Nephron progenitor cell (in vitro differentiated cells): ENCODE measurements around the gene PDE6G.

Experiments
- DNase-seq: peaks from one replicate; pipeline ENCODE4 v3.0.0; 2021
- H3K27ac Mint-ChIP-seq: 2 replicates; pipeline ENCODE4 v1.8.0; 2021; ENCODE audit warnings: mild to moderate bottlenecking, moderate library complexity, mixed read lengths
- H3K27me3 Mint-ChIP-seq: 2 replicates; pipeline ENCODE4 v1.8.0; 2021; ENCODE audit warnings: mild to moderate bottlenecking, low read depth, mixed read lengths; ENCODE audit not compliant: poor library complexity
- H3K36me3 Mint-ChIP-seq: 2 replicates; pipeline ENCODE4 v1.8.0; 2021; ENCODE audit warnings: low read depth, mixed read lengths
- H3K4me1 Mint-ChIP-seq: 2 replicates; pipeline ENCODE4 v1.8.0; 2021; ENCODE audit warnings: mixed read lengths
- H3K4me3 Mint-ChIP-seq: 2 replicates; pipeline ENCODE4 v1.8.0; 2021; ENCODE audit warnings: mild to moderate bottlenecking, moderate library complexity, mixed read lengths
- H3K9me3 Mint-ChIP-seq: 2 replicates; pipeline ENCODE4 v1.8.0; 2021; ENCODE audit warnings: mild to moderate bottlenecking, moderate library complexity, mixed read lengths
- TF ChIP-seq, protein P1 (sequence below): fragments of 200-600 bp; sonication (generic); IDR thresholded peaks from 2 replicates; pipeline ENCODE4 v1.5.0; 2021; ENCODE audit warnings: antibody characterized with exemption

Gene PDE6G

DNA sequence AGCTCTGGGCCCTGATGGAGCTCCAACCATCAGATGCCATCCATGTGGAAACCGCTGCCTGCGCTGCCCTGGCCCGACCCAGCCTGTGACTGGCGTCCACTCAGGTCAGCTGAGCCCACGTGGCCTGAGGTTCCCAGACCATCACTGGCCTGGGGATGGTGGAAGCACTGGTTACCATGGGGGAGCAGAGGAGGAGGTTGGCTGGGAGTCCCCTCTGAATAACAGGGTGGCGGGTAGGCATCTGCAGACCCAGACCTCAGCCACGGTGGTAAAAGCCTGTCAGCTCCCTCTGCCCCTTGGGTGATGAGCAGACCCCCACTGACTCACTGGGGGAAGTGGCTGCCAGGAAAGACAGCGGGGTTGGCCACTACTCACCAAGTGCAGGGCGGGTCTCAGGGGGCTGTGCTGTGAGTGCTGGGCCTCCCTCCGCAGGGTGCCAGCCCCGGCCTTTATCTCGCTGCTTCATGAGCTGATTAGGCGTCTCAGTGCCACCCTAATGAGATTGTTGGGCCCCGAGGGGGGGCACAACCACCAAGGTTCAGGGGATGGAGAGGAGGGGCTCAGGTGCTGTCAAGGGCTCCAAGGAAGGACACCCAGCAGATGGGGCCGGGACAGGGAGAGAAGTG is at the start of gene PDE6G:
TSS of gene PDE6G (minus strand) at position 425 of the 626 bp plus-strand sequence. CDS start 3,237 bp downstream, outside the sequence.
- TF ChIP-seq, protein P1, sequence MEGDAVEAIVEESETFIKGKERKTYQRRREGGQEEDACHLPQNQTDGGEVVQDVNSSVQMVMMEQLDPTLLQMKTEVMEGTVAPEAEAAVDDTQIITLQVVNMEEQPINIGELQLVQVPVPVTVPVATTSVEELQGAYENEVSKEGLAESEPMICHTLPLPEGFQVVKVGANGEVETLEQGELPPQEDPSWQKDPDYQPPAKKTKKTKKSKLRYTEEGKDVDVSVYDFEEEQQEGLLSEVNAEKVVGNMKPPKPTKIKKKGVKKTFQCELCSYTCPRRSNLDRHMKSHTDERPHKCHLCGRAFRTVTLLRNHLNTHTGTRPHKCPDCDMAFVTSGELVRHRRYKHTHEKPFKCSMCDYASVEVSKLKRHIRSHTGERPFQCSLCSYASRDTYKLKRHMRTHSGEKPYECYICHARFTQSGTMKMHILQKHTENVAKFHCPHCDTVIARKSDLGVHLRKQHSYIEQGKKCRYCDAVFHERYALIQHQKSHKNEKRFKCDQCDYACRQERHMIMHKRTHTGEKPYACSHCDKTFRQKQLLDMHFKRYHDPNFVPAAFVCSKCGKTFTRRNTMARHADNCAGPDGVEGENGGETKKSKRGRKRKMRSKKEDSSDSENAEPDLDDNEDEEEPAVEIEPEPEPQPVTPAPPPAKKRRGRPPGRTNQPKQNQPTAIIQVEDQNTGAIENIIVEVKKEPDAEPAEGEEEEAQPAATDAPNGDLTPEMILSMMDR = no peak
- Mint-ChIP-seq H3K9me3 (no peaks in the 10 kb centered on the region), H3K27ac (peak within 1 kb of the TSS; percentile 81), H3K36me3 (no peaks in the 10 kb centered on the region), H3K27me3 (peaks cover 3% of the 10 kb centered on the region), H3K4me3 (no peak within 1 kb of the TSS), H3K4me1 (peaks cover 32% of the 10 kb centered on the region)
- DNase-seq = no peak

DNA sequence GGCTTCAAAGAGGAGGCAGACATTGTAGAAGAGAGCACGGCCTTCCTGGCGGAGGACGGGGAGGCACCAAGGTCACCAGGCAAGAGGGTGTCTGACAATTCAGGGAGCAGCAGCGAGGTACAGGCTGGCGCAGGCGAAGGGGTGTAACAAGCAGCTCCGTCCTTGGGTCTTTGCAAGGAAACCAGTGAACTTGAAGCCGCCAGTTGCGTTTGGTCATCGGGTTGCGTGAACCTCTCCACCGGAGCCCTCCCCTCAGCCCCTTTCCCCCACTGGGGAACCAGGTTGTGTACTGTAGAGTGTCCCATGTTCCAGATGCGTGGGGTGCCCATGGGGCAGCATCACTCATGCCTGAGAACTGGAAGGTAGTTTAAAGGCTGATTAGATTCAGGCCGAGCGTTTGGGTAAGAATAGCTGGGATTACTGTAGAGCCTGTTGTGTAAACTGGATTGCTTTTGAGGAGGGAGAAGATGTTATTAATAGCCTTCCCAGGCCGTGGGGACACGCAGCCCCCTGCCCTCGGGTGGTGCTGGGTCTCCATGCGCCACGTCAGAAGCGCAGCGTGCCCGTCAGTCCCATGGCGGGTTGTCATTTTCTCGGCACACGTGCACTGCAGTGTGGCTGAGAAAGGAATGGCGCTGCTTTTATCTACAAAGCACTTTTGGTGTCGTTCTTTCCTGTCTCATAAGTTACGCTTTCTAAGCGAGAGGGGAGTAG is 49.3 kb upstream of the PDE6G start:
- TF ChIP-seq, protein P1 = no peak
- peaks cover 32% of the 10 kb centered on the region for H3K36me3 Mint-ChIP-seq
- no peaks in the 10 kb centered on the region for H3K9me3 Mint-ChIP-seq
- H3K27ac Mint-ChIP-seq = peak overlapping the region; percentile 92
- H3K4me1 Mint-ChIP-seq = peaks cover 35% of the 10 kb centered on the region
- H3K27me3 Mint-ChIP-seq = peaks cover 12% of the 10 kb centered on the region
- H3K4me3 Mint-ChIP-seq = peak overlapping the region; percentile 47
- DNase-seq = no peak

DNA sequence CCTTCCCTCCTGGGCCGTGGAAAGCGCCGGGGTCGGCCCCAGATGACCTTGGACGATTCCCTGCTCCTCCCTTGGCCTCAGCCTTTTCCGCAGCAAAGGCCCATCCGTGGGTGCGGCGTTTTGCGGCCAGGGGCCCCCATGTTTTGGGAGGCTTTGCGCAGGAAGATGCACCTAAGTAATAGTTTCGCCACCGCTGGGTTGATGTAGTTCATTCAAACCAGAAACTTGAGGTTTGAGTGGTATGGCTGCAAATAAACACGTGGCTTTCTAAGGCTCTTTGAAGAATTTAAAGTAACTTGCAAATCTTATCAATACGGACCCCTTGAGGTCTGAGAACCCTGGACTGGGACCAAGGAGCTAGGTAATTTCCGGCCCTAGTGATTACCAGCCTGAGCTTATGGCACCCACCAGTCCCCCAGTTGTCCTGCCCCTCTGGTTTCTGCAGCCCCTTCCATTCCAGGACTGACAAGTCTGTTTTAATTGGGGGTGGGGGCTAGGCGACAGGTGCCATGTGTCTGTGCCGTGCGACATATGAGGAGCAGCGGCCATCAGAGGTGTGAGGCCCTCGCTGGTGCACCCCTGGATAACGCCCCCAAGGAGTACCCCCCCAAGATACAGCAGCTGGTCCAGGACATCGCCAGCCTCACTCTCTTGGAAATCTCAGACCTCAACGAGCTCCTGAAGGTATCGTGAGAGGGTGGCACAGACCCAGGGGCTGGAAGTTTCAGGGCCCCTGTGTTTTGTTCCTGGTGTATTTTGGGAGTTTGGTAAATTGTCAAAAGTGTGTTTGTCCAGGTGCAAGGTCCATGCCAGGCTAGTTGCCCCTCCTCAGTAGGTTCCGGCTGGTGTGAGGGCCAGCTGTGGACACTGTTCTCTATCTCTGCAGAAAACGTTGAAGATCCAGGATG is 47.7 kb upstream of the PDE6G start:
- no peak overlapping the region for H3K27ac Mint-ChIP-seq
- H3K36me3 Mint-ChIP-seq = peaks cover 37% of the 10 kb centered on the region
- no peaks in the 10 kb centered on the region for H3K9me3 Mint-ChIP-seq
- TF ChIP-seq, protein P1 = no peak
- DNase-seq = no peak
- H3K4me1 Mint-ChIP-seq = peaks cover 27% of the 10 kb centered on the region
- no peaks in the 10 kb centered on the region for H3K27me3 Mint-ChIP-seq
- H3K4me3 Mint-ChIP-seq = peak overlapping the region; percentile 81

DNA sequence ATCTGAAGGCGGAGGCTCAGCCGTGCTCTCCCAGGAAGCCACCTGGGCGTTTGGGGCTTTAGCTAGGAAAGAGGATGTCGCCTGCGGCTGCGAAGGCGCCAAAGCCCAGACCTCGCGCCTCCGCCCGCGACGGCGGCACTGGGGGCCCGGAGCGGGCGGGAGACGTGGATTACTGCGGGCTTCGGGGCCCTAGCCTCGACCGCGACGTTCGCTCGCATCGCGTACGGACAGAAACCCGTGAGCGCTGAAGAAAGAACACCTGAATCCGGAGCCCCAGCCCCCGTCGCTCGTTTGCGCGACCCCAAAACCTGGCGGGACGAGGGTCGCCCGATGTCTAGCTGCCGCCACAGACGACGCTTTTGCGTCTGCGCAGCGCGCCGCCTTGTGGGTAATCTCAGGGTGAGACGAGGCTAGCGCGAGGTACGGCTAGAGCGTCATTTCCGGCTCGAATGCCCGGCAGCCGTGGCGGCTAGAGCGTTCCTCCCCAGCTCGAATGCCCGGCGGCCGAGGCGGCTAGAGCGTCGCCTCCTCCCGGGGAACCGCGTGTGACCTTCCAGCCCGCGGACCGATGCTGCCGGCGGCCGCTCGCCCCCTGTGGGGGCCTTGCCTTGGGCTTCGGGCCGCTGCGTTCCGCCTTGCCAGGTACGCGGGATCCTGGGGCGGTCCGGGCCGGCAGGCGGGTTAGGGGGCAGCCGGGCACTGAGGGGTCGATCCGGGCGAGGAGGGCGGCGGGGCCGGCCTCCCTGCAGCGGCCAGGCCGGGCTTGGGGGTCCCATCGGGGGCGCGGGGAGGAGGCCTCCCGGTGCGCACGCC is 46.8 kb upstream of the PDE6G start, which contains the start of gene MRPL12:
TSS of gene MRPL12 (plus strand) at position 434 of the 813 bp plus-strand sequence. CDS start at position 569, 135 bp downstream.
- Mint-ChIP-seq H3K4me3 (peak within 1 kb of the TSS; percentile 97), H3K9me3 (peaks cover 3% of the 10 kb centered on the region), H3K36me3 (peaks cover 43% of the 10 kb centered on the region), H3K27ac (peak within 1 kb of the TSS; percentile 98), H3K4me1 (peaks cover 27% of the 10 kb centered on the region), H3K27me3 (no peaks in the 10 kb centered on the region)
- TF ChIP-seq, protein P1 = no peak
- peak; percentile 93 for DNase-seq

DNA sequence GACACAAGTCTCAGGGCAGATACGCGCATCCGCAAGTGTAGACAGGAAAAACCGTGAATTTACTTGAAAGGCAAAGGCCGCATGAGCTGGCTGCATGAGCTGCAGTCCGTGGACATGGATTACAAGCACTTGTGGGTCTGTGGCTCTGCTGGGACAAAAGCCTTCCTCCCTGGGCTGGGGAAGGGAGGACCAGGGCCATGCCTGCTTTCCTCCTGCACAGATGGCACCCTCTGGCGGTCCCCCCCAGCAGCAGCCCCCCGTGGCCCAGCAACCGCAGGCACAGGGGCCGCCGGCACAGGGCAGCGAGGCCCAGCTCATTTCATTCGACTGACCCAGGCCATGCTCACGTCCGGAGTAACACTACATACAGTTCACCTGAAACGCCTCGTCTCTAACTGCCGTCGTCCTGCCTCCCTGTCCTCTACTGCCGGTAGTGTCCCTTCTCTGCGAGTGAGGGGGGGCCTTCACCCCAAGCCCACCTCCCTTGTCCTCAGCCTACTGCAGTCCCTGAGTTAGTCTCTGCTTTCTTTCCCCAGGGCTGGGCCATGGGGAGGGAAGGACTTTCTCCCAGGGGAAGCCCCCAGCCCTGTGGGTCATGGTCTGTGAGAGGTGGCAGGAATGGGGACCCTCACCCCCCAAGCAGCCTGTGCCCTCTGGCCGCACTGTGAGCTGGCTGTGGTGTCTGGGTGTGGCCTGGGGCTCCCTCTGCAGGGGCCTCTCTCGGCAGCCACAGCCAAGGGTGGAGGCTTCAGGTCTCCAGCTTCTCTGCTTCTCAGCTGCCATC is 45.1 kb upstream of the PDE6G start:
- Mint-ChIP-seq H3K36me3 (peaks cover 51% of the 10 kb centered on the region), H3K27ac (no peak overlapping the region), H3K27me3 (no peaks in the 10 kb centered on the region), H3K4me1 (peaks cover 27% of the 10 kb centered on the region), H3K9me3 (peaks cover 3% of the 10 kb centered on the region), H3K4me3 (peak overlapping the region; percentile 97)
- DNase-seq = no peak
- TF ChIP-seq, protein P1 = no peak
